22Rv1 (cell line): ENCODE measurements around the gene XG.

ENCODE experiments used
- ZFX ChIP-seq: fragments of 450-650 bp; IDR thresholded peaks from 2 replicates; pipeline ENCODE4 v1.6.1; 2017; ENCODE audit warnings: antibody characterized with exemption, borderline replicate concordance
- TF ChIP-seq, protein P1 (sequence below): fragments of 450-650 bp; IDR thresholded peaks from 2 replicates; pipeline ENCODE4 v1.5.1; 2017; ENCODE audit warnings: mild to moderate bottlenecking

DNA sequence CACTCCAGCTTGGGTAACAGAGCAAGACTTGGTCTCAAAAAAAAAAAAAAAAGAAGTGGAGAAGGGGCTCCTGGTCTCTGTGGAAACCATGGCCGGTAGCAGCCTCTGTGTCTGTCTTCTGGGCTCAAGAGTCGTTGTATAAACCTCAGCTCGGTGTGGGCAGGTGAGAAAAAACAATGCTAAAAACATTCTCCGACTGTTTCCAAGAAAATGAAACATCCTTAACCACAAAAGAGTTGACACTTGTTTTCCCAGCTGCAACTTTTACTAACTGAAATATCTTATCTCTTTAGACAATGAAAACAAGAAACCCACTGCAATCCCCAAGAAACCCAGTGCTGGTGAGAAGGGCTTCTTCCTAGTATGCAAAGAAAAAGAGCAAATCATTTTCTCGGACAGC, 34.5 kb upstream of the XG start:
- TF ChIP-seq, protein P1, sequence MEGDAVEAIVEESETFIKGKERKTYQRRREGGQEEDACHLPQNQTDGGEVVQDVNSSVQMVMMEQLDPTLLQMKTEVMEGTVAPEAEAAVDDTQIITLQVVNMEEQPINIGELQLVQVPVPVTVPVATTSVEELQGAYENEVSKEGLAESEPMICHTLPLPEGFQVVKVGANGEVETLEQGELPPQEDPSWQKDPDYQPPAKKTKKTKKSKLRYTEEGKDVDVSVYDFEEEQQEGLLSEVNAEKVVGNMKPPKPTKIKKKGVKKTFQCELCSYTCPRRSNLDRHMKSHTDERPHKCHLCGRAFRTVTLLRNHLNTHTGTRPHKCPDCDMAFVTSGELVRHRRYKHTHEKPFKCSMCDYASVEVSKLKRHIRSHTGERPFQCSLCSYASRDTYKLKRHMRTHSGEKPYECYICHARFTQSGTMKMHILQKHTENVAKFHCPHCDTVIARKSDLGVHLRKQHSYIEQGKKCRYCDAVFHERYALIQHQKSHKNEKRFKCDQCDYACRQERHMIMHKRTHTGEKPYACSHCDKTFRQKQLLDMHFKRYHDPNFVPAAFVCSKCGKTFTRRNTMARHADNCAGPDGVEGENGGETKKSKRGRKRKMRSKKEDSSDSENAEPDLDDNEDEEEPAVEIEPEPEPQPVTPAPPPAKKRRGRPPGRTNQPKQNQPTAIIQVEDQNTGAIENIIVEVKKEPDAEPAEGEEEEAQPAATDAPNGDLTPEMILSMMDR, result no peak
- no peak for TF ChIP-seq ZFX
